Peyer's patch (tissue), 4 donors: ENCODE measurements around the gene PRRX2. TPM values are rescaled to one million over a fixed set of nuclear protein-coding genes. Genes with fewer than 3 reads are reported as not detected.

ENCODE experiments used
- DNase-seq, 3 donors: peaks; one replicate each; pipeline ENCODE4 v3.0.0-alpha.2; 2017 to 2019
- H3K27ac ChIP-seq, 4 donors: fragments of 200-600 bp; sonication (generic); one replicate each; pipeline ENCODE4 v1.5.1; 2016 to 2019
- H3K27me3 ChIP-seq, 2 donors: fragments of 200-600 bp; sonication (generic); one replicate each; pipeline ENCODE4 v1.5.1; 2019
- H3K36me3 ChIP-seq, 3 donors: fragments of 200-600 bp; sonication (generic); one replicate each; pipeline ENCODE4 v1.5.1; 2016 to 2019
- H3K4me1 ChIP-seq, 4 donors: fragments of 200-600 bp; sonication (generic); one replicate each; pipeline ENCODE4 v1.5.1; 2016 to 2019
- H3K4me3 ChIP-seq, 4 donors: fragments of 200-600 bp; sonication (generic); 1 replicate in 3 of 4; 2 replicates in 1 of 4; pipeline ENCODE4 v1.5.1; 2016 to 2019; ENCODE audit warnings: mild to moderate bottlenecking in 1 of 4
- H3K9me3 ChIP-seq, 4 donors: fragments of 200-600 bp; sonication (generic); one replicate each; pipeline ENCODE4 v1.5.1; 2016 to 2019; ENCODE audit warnings: mild to moderate bottlenecking in 1 of 4
- CTCF ChIP-seq, 6 experiments: fragments of 450-650 bp in 4 of 6; fragments of 200-600 bp in 2 of 6; sonication (generic) in 1 of 6; IDR thresholded peaks; one replicate each; pipeline ENCODE4 v1.5.1; 2017 to 2019; ENCODE audit warnings: antibody characterized with exemption in 6 of 6, mild to moderate bottlenecking in 3 of 6, moderate library complexity in 1 of 6
- POLR2A ChIP-seq, 2 donors: fragments of 450-650 bp; IDR thresholded peaks; one replicate each; pipeline ENCODE4 v1.5.1; 2017; ENCODE audit warnings: antibody characterized with exemption in 2 of 2, mild to moderate bottlenecking in 2 of 2, moderate library complexity in 2 of 2
- total RNA-seq, 4 donors: library from RNA; depleted of rRNA; stranded (reverse); fragments of >200 nt; gene quantifications; one replicate each; pipeline ENCODE4 v1.1.0, GENCODE V29; 2016

PRRX2 gene
- total RNA-seq, 4 donors from 2014 or later: 5.0 TPM; not detected in 3

- H3K9me3 ChIP-seq: no peaks in the 10 kb centered on the region
- no peak for DNase-seq
- no peaks in the 10 kb centered on the region for H3K27me3 ChIP-seq
- H3K36me3 ChIP-seq: no peaks in the 10 kb centered on the region
- no peak for TF ChIP-seq POLR2A (IDR thresholded peaks at IDR 0.05)
- TF ChIP-seq CTCF (IDR thresholded peaks at IDR 0.05): no peak
- no peak overlapping the region for H3K4me3 ChIP-seq
- no peaks in the 10 kb centered on the region for H3K4me1 ChIP-seq
- H3K27ac ChIP-seq: no peak overlapping the region
Measured at GRCh38 chr9:129646654-129647053, 18.8 kb upstream of the PRRX2 start.

GRCh38 chr9:129647635-129648034, 17.8 kb upstream of the PRRX2 start:
- TF ChIP-seq CTCF (IDR thresholded peaks at IDR 0.05) (no peak), POLR2A (IDR thresholded peaks at IDR 0.05) (no peak)
- Histone ChIP-seq H3K4me3 (no peak overlapping the region), H3K36me3 (no peaks in the 10 kb centered on the region), H3K4me1 (no peaks in the 10 kb centered on the region), H3K27ac (no peak overlapping the region), H3K27me3 (no peaks in the 10 kb centered on the region), H3K9me3 (no peaks in the 10 kb centered on the region)
- DNase-seq: no peak

- H3K9me3 ChIP-seq: no peaks in the 10 kb centered on the region
- DNase-seq: no peak
- H3K4me3 ChIP-seq: no peak overlapping the region
- TF ChIP-seq CTCF (IDR thresholded peaks at IDR 0.05) (no peak), POLR2A (IDR thresholded peaks at IDR 0.05) (no peak)
- H3K27ac ChIP-seq: no peak overlapping the region
- no peaks in the 10 kb centered on the region for H3K4me1 ChIP-seq
- H3K36me3 ChIP-seq: no peaks in the 10 kb centered on the region
- no peaks in the 10 kb centered on the region for H3K27me3 ChIP-seq
Measured at GRCh38 chr9:129648092-129648763, 17.2 kb upstream of the PRRX2 start.

- no peak overlapping the region for H3K27ac ChIP-seq
- H3K36me3 ChIP-seq: no peaks in the 10 kb centered on the region
- no peaks in the 10 kb centered on the region for H3K4me1 ChIP-seq
- H3K9me3 ChIP-seq: no peaks in the 10 kb centered on the region
- H3K4me3 ChIP-seq: no peak overlapping the region
- TF ChIP-seq CTCF (IDR thresholded peaks at IDR 0.05) (no peak), POLR2A (IDR thresholded peaks at IDR 0.05) (no peak)
- no peaks in the 10 kb centered on the region for H3K27me3 ChIP-seq
- no peak for DNase-seq
Measured at GRCh38 chr9:129648764-129649115, 16.7 kb upstream of the PRRX2 start.

- Histone ChIP-seq H3K27ac (no peak overlapping the region), H3K36me3 (no peaks in the 10 kb centered on the region), H3K9me3 (no peaks in the 10 kb centered on the region), H3K4me3 (no peak overlapping the region), H3K4me1 (peaks cover 0 to 4% (median 0%) of the 10 kb centered on the region in 4 donors), H3K27me3 (no peaks in the 10 kb centered on the region)
- no peak for DNase-seq
- no peak for TF ChIP-seq POLR2A (IDR thresholded peaks at IDR 0.05)
- no peak for TF ChIP-seq CTCF (IDR thresholded peaks at IDR 0.05)
Measured at GRCh38 chr9:129649726-129650679, 15.4 kb upstream of the PRRX2 start.
